Cerebellar nuclear complex (tissue), 1 donor: ENCODE results near the gene PMPCA.
"Not testable (repeated sequence)": the region's sequence is repeated elsewhere in the genome, so short reads cannot be mapped to it uniquely, and the experiment has no call there.

Experiments
- DNase-seq, 2 experiments: peaks; one replicate each; lab custom pipeline; 2025; lab: John Stamatoyannopoulos, UW

PMPCA gene

DNA sequence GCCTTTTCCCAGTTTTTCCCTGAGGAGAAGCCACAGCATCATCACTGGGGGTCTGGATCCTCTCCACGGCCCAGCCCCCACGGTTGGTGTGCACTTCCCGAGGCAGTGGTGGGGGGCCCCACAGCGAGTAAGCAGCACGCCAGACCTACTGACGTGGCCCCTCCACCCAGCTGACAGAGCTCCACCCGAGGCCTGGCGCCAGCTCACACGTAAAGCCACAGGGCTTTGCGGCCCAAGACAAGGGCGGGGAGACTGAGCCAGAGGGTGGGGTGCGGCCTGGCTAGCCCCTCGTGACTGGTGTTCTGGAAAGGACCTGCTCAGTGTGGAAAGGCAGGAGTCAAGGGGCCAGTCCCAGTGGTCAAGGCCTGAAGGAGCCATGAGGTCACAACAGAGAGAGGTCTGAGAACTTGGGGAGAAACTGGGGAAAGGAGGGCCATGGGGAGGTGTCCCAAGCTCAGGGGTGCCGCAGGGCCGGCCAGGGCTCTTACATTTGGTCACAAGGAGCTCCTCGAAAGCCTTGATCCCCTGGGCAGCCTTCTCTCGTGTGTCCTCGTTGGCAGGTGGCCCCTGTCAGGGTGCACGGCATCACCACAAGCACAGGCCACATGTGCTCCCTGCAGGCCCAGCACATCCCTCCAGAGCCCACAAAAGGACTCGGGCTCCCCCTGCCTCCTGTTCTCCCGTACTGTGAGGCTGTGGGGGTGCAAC lies 16.0 kb upstream of the PMPCA start:
- no peak for DNase-seq

GRCh38 chr9:136395020-136395340 lies 15.5 kb upstream of the PMPCA start:
- no peak for DNase-seq

DNA sequence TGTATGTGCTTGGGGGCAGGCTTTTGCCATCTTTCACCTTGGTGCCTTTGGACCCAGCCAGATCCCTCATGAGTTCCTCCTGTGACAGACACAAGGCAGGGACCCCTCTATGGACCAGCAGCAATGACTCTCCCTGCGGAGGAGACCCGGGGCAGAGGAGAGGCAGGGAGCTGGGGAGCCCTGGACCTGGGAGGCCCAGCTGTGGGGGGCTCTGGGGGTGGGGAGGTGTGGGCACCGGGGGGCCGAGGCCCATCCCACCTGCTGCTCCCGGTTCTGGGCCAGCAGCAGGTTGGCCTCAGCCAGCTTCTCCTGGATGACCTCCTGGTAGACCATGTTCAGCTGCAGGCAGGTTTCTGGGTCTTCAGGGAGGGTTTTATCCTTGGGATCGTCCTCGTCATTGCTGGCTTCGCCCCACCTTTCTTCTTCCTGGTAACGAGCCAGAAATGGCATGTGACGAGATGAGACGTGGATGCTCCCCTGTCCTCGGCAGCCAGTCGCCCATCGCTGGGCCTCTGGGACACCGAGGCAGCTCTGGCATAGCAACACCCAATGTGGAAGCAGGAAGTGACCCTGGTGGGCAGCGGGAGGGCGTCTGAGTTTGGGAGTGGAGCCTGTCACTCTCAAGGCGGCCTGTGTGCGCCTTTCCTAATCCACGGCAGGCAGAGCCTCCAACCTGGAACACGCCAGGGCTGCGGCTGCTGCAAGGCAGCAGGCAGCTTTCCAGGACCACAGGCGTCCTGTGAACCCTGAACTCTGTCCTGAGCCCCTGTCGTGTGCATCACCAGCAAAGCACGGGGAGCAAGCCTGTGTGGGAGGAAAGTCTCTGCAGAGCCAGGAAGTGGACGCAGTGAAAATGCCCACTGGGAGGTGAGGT lies 14.9 kb upstream of the PMPCA start:
- no peak for DNase-seq

GRCh38 chr9:136396219-136396515 lies 14.3 kb upstream of the PMPCA start:
- DNase-seq = no peak

DNA sequence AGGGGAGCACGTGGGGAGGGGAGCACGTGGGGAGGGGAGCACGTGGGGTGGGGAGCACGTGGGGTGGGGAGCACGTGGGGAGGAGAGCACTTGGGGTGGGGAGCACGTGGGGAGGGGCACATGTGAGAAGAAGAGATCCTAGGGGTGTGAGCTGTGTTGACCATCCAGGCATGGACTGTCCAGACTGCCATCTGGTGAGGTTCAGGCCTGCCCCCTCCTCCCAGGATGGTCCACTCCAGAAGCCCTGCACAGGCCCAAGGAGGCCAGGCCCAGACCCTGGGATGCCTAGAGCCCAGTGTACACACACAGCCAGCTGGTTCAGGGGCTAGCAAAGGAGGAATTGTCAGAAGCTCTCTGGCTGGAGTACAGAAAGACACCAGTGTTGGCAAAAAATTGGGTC lies 12.8 kb upstream of the PMPCA start:
- DNase-seq = no peak

DNA sequence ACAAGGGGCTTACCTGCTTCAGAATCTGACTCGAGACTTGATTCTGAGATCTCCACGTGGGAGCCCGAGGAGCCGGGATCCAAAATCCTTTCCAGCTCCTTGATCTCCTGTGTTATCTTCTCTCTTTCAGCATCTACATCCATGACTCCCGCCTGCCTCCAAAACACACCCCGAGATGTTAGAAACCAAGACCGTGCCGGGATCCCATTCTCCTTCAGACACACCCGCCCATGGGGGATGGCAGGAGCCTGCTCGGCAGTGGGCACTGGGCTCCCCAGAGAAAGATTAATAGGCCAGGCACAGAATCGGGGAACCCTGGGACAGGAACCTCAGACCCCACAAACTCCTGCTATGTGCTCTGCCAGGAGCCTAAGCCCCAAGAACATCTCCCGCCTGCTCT lies 12.2 kb upstream of the PMPCA start:
- no peak for DNase-seq

DNA sequence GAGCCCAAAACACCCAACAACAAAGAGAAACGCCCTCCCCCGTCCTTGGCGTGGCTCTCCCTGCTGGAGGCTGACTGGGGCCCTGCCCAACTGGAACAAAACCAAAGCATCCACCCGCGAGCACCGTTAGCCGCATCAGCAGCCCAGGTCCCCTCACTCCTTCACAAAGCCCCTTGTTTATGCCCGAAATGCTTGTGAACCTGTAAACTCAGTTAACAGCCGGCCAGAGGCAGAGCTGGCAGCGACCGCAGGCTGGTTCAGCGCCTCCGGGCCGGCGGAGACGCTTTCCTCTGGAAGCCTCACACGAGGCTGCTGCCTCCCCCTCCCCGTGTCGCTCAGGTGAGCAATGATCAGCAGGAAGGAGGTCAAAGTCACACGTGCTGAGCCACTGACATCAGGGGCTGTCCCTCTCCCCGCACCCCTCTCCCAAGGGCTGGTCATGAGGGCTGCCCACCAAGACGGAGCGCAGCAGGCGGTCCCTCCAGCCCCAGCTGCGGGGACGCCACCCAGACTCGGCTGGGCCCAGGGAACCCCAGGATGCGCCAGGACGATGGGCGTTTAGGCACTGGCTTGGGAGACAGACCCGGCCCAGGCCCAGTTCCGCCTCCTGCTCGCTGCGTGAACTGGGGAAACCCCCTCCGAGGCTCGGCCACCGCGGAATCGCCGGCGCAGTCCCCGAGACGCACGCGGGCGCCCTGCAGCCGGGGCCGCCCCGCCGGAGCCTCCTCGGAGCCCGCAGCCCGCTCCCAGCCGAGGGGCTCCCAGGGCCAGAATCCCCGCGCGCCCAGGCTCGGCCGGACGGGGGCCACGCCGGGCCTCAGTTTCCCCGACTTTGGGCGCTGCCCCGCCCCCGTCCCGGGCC lies 11.1 kb upstream of the PMPCA start:
- DNase-seq = no peak

DNA sequence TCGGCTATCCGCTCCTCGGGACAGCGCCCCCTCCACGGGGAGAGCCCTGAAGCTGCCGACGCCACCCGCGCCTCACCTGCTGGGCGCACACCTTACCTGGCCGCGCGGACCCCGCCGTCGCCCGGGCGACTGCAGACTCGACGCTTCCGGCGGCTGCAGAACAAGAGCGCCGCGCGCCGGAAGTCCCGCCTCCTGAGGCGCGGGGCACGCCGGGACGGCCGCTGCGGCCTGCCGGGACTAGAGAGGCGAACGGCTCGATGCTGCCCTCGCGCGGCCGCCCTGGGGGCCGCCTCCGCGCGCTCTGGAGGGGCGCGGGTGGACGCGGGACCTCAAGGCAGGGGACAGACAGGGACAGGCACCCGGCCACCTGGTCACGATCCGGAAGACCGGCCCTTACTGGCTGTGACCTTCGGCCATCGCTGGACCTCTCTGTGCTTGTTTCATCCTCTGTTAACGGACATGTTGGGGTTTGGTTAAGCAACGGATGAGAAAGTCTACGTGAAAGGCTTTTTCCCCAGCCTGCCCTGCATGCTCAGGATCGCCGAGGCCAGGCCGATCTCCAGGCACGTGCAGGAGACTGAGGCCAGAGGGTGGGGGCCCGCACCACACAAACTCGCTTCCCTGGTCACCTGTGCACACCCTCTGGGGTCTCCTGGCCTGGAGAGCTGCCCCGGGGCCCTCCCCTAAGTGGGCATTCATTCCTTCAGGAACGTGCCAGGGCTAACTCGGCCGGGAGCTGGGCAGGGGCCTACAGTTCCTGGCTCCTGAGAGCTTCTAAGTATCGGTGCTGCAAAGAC lies 10.2 kb upstream of the PMPCA start, which contains the start of gene SNAPC4:
TSS of gene SNAPC4 (minus strand) at position 133 of the 797 bp plus-strand sequence. CDS start 1,742 bp downstream, outside the sequence.
- DNase-seq = peak in 1 of 2 experiments; percentile 8

DNA sequence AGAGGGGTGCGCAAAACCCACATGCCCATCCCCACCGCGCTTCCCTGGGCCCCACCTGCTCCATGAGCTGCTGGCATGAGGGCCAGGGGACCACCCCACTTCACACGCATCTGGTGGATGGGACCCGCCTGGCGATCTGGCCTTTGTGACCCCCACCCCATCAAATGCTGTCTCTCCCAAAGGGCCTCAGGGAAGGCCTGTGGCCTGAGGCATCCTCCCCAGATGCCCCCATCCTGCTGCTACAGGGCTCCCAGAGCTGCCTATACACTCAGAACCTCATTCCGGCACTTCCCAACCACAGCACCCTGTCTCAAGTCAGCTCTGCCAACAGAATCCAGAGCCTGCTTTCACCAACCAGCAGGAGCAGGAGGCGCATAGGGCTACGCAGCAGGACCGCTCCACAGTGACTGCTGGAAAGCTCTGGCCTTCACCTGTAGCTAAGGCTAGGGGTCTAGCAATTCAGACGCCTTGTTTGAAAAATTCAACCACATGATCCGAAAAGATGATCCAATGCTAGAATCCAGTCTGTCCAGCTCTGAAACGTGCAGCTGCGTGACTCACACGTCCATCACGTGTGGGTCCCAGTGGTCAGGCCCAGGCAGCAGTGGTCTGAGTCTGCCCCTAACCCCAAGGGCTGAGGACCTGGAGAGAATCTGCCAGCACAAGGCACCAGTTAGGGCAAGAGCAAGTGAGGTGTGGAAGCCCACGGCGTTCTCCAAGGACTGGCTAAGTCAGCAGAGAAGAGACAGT lies 9.1 kb upstream of the PMPCA start:
- DNase-seq = no peak

DNA sequence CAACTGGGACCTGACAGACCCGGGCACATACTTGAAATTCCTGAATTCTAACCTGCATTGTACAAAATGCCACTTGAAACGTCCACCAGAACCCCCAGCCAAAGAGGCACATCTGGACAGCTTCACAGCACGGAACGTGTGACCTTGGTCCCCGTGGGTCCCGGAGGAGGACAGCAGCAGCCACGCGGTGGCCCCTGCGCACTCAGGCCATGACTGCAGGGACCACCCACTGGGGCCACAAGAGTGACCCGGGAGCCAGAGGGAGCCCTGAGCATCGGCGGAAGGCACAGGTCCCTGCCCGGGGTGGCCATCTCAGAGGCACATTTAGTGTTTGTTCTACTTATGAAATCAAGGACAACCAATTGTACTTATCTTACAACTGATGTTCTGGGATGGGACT lies 8.4 kb upstream of the PMPCA start:
- DNase-seq = no peak

DNA sequence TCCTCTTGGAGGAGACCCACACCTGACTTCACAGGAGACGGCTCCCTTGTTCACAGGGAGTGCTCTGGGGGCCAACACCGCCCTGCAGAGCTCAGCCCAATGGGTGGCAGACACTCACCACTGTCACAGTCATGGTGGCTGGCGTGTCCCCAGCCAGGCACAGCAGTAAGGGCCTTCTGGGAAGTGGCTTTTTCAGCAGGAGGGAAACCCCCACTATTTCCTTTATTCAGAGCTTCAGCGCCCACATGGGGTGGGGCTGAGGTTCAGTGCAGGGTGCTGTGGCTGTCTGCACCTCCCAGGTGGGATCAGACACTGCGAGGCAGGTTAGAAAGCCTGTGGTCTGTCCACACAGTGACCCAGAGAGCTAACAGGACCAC lies 6.9 kb upstream of the PMPCA start:
- no peak for DNase-seq

GRCh38 chr9:136403915-136404800 lies 6.3 kb upstream of the PMPCA start:
- no peak for DNase-seq

GRCh38 chr9:136404801-136405136 lies 5.7 kb upstream of the PMPCA start:
- DNase-seq = no peak

DNA sequence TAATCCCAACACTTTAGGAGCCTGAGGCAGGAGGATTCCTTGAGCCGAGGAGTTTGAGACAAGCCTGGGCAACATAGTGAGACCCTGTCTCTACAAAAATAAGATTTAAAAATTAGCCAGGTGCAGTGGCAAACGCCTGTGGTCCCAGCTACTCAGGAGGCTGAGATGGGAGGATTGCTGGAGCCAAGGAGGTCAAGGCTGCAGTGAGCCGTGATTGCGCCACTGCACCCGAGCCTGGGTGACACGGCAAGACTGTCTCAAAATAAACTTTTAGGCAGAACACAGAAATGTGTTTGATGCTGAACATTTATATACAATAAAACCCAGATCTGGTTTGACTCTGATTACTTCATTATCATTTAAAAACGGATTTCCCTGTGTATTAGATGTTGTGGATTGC lies 5.0 kb upstream of the PMPCA start:
- no peak for DNase-seq

GRCh38 chr9:136405904-136406303 lies 4.6 kb upstream of the PMPCA start:
- DNase-seq = not testable (repeated sequence)

- DNase-seq = not testable (repeated sequence)
Observed at GRCh38 chr9:136407061-136407460, 3.4 kb upstream of the PMPCA start.

DNA sequence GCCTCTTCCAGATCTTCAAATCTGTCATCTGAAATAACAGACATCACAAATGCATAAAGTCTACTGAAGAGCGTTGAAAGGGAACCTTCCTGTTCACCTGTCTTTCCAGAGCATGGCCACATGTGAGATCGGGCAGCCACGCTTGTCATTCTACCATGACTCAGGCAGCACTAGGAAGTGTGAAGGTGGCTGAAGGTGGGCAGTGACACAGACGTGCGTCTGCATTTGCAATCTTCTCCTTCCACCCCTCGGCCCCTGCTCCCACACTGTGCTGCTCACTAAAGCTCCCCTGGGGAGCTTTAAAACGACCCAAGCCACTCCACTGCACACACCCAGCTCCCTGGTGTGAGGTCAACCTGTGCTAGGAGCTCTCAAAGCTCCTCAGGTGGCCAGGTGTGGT lies 2.5 kb upstream of the PMPCA start:
- no peak for DNase-seq

DNA sequence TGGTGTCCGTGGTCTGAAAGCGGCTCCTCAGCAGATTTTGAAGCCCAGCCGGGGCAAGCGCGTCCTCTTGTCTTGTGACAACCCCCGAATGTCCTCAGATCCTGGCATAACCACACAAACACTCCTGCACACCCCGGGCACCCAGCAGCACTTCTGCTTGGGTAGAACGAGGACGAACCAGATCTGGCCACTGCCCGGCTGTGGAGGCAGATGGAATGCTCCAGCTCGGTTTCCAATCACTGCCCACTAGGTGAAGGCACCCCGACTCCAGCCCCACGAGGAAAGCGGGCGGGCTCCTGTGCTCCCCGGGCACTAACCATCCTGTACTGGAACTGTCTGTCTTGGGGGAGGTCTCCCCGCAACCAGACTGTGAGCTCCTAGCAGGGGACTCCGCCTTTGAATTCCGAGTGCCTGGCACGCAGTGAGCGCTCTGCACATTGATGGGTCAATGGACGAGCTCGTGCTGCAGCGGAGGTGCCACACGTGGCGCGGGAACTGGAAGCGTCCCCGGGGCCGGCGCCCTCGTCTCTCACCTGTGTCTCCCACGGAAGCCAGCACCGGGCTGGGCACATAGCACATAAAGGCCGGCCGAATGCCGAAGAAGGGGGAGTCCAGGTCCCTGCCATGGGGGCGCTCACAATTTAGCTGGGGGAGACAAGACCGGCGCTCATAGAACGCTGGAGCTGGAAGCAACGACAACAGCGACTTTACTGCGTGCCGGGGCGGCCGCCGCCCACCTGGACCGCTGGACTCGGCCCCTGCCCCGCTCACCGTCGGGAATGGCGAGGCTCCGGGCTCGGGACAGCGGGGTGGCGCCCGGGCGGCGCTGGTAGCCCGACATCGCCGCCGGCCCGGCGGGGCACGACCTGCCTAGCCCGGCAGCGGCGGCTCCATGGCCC lies 652 bp upstream of the PMPCA start:
- no peak for DNase-seq

DNA sequence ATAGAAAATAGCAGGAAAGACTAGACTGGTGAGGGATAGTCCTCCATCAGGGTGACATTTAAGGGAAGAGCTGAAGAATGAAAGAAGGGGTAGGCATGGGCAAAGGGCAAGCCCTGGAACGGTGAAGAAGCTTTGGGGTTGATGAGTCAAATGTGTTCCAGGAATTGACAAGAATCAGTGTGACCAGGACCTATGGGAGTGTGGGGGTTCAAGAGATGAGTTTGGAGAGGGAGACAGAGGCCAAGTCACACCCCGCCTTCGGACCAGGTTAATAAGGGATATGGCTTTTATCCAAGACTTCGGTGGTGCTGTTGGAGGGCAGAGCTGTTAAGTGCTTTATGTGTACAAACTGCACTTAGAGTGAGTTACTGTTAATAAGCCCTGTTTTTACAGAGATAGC lies 920 bp downstream of the PMPCA start:
- DNase-seq = no peak
